T-cell (primary cell): ENCODE data around the gene LCN15. TPM values are rescaled to one million over a fixed set of nuclear protein-coding genes. Genes with fewer than 3 reads are reported as not detected.
A peak's percentile ranks its signal among the peaks of the same experiment; 100 is the strongest.

Source experiments
- ATAC-seq, 4 experiments: fragments of 200-7000 bp in 3 of 4; fragments of 150-1000 bp in 1 of 4; cut with Tn5 transposase; replicated peaks in 1 of 4; 1 replicate in 3 of 4; 2 replicates in 1 of 4; pipeline ENCODE4 v1.10.0; 2021; ENCODE audit warnings: moderate library complexity in 3 of 4, mild to moderate bottlenecking in 2 of 4, moderate number of reproducible peaks in 1 of 4
- CTCF ChIA-PET, 2 donors: fragments of 300-600 bp; sonication (Branson Sonifier 250); formaldehyde crosslinking; loops; one replicate each; lab custom pipeline; 2022; ENCODE audit warnings: antibody characterized with exemption in 2 of 2; lab: Charles Lee
- POLR2A ChIA-PET, 2 donors: fragments of 300-600 bp; sonication (Branson Sonifier 250); formaldehyde crosslinking; loops; one replicate each; lab custom pipeline; 2022; ENCODE audit warnings: antibody characterized with exemption in 2 of 2; lab: Charles Lee
- DNase-seq, 35 experiments: peaks; one replicate each; pipeline versions ENCODE4 v3.0.0 to v3.0.0-alpha.2; 2013 to 2023
- H3K27ac ChIP-seq: one replicate; pipeline ENCODE4 v1.5.1; 2013; ENCODE audit warnings: low read length
- H3K27me3 ChIP-seq, 2 experiments: replicated peaks in 1 of 2; 1 replicate in 1 of 2; 2 replicates in 1 of 2; pipeline versions ENCODE4 v1.6.1 to v1.7.0; 2013; ENCODE audit warnings: low read length in 1 of 2, mixed read lengths in 1 of 2; ENCODE audit not compliant: control insufficient read depth in 2 of 2, insufficient read depth in 2 of 2; ENCODE audit errors: extremely low read depth in 1 of 2
- H3K36me3 ChIP-seq, 2 donors: 1 replicate in 1 of 2; 2 replicates in 1 of 2; pipeline versions ENCODE4 v1.6.1 to v1.7.0; 2013; ENCODE audit warnings: low read length in 1 of 2; ENCODE audit not compliant: control insufficient read depth in 2 of 2, insufficient read depth in 1 of 2; ENCODE audit errors: extremely low read depth in 1 of 2
- H3K4me1 ChIP-seq, 2 experiments: 1 replicate in 1 of 2; 2 replicates in 1 of 2; pipeline versions ENCODE4 v1.6.1 to v1.7.0; 2013; ENCODE audit warnings: low read length in 2 of 2, mixed read lengths in 1 of 2; ENCODE audit not compliant: insufficient read depth in 2 of 2, control insufficient read depth in 1 of 2; ENCODE audit errors: extremely low read depth in 1 of 2
- H3K4me3 ChIP-seq, 2 donors: 1 replicate in 1 of 2; 2 replicates in 1 of 2; pipeline versions ENCODE4 v1.5.1 to v1.7.0; 2013; ENCODE audit warnings: mild to moderate bottlenecking in 2 of 2, low read length in 1 of 2, moderate library complexity in 1 of 2; ENCODE audit not compliant: control insufficient read depth in 1 of 2; ENCODE audit errors: extremely low read depth in 1 of 2
- H3K9me3 ChIP-seq: 2 replicates; pipeline ENCODE4 v1.7.0; 2013
- H3K27ac Mint-ChIP-seq, 2 donors: one replicate each; pipeline ENCODE4 v1.8.0; 2020 to 2021; ENCODE audit warnings: mild to moderate bottlenecking in 2 of 2, mixed read lengths in 2 of 2
- H3K27me3 Mint-ChIP-seq, 2 donors: one replicate each; pipeline ENCODE4 v1.8.0; 2021 to 2022; ENCODE audit warnings: mixed read lengths in 2 of 2
- H3K36me3 Mint-ChIP-seq: one replicate; pipeline ENCODE4 v1.8.0; 2021; ENCODE audit warnings: mixed read lengths
- H3K4me1 Mint-ChIP-seq, 3 donors: one replicate each; pipeline ENCODE4 v1.8.0; 2020 to 2022; ENCODE audit warnings: mixed read lengths in 3 of 3, mild to moderate bottlenecking in 1 of 3
- H3K4me3 Mint-ChIP-seq, 3 donors: one replicate each; pipeline ENCODE4 v1.8.0; 2020 to 2022; ENCODE audit warnings: mild to moderate bottlenecking in 3 of 3, mixed read lengths in 3 of 3, moderate library complexity in 3 of 3
- H3K9me3 Mint-ChIP-seq, 3 donors: one replicate each; pipeline ENCODE4 v1.8.0; 2020 to 2022; ENCODE audit warnings: mixed read lengths in 3 of 3
- WGBS: methylation state at CpG from one replicate; pipeline ENCODE4 v1.1.5; 2013; ENCODE audit warnings: missing lambda C conversion rate; ENCODE audit not compliant: insufficient coverage; 5-methylcytosine and 5-hydroxymethylcytosine counted together
- total RNA-seq, 35 experiments: library from RNA in 6 of 35; stranded (reverse) in 6 of 35; fragments of 120-200 nt in 1 of 35; gene quantifications; one replicate each; pipeline versions ENCODE4 v1.2.1 to v1.2.4 and lab custom pipeline; 2013 to 2026

Gene LCN15
- total RNA-seq, 5 donors from 2014 or later (not counting 1 experiment from before 2014, with no cell fraction given), result not detected

- no peak overlapping the region for H3K27ac ChIP-seq
- no peaks in the 10 kb centered on the region for H3K36me3 Mint-ChIP-seq
- H3K4me3 ChIP-seq, result no peak overlapping the region
- H3K9me3 Mint-ChIP-seq, result peaks cover 0 to 6% (median 0%) of the 10 kb centered on the region in 3 donors
- ChIA-PET CTCF (interaction anchor here (0.7 to 1.1 kb wide), 3 partner anchors 9 to 257 kb away, joined by 3 read pairs; no protein-coding TSS in a partner anchor), POLR2A (no interaction called here)
- H3K36me3 ChIP-seq, result no peaks in the 10 kb centered on the region
- no peak overlapping the region for H3K4me3 Mint-ChIP-seq
- H3K4me1 Mint-ChIP-seq, result no peaks in the 10 kb centered on the region
- WGBS, result 80% methylated on average over 11 of the region's 14 CpGs
- H3K27me3 Mint-ChIP-seq, result peaks cover 8 to 26% of the 10 kb centered on the region in 2 donors
- no peak overlapping the region for H3K27ac Mint-ChIP-seq
- DNase-seq, result no peak
- no peaks in the 10 kb centered on the region for H3K9me3 ChIP-seq
- H3K27me3 ChIP-seq, result peaks cover 0 to 34% of the 10 kb centered on the region in 2 experiments
- no peak for ATAC-seq
- H3K4me1 ChIP-seq, result no peaks in the 10 kb centered on the region
Observed at GRCh38 chr9:136777359-136777758, 13.0 kb upstream of the LCN15 start.

GRCh38 chr9:136776947-136777346, 12.6 kb upstream of the LCN15 start:
- no peaks in the 10 kb centered on the region for H3K4me1 Mint-ChIP-seq
- Histone ChIP-seq H3K27ac (no peak overlapping the region), H3K9me3 (no peaks in the 10 kb centered on the region), H3K4me3 (no peak overlapping the region), H3K36me3 (no peaks in the 10 kb centered on the region), H3K4me1 (no peaks in the 10 kb centered on the region), H3K27me3 (peaks cover 0 to 34% of the 10 kb centered on the region in 2 experiments)
- H3K27me3 Mint-ChIP-seq, result peaks cover 8 to 26% of the 10 kb centered on the region in 2 donors
- POLR2A ChIA-PET, result no interaction called here
- H3K9me3 Mint-ChIP-seq, result peaks cover 0 to 6% (median 0%) of the 10 kb centered on the region in 3 donors
- no peaks in the 10 kb centered on the region for H3K36me3 Mint-ChIP-seq
- CTCF ChIA-PET, result no interaction called here
- ATAC-seq (no peak), DNase-seq (no peak)
- H3K4me3 Mint-ChIP-seq, result no peak overlapping the region
- no CpG with 5 or more reads among the region's 7 CpGs for WGBS
- no peak overlapping the region for H3K27ac Mint-ChIP-seq

DNA sequence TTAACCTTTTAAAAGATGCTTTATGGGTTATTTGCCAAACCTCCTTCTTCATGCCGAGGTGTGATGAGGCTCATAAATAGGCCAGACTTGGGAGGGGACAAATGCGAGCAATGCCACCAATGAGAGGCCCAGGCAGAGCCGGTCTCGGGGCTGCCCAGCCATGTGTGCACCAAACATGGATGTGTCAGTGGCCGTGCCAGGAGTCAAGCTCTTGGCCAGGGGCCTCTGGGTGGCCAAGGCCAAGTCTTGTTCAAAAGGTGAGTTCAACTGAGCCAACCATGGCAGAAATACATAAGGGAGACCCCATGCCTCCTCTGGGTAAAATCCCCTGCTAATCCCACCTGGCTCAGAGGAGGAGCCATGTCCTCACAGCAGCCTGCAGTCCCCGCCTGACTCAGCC, 10.9 kb upstream of the LCN15 start:
- H3K36me3 Mint-ChIP-seq, result no peaks in the 10 kb centered on the region
- CTCF ChIA-PET, result no interaction called here

DNA sequence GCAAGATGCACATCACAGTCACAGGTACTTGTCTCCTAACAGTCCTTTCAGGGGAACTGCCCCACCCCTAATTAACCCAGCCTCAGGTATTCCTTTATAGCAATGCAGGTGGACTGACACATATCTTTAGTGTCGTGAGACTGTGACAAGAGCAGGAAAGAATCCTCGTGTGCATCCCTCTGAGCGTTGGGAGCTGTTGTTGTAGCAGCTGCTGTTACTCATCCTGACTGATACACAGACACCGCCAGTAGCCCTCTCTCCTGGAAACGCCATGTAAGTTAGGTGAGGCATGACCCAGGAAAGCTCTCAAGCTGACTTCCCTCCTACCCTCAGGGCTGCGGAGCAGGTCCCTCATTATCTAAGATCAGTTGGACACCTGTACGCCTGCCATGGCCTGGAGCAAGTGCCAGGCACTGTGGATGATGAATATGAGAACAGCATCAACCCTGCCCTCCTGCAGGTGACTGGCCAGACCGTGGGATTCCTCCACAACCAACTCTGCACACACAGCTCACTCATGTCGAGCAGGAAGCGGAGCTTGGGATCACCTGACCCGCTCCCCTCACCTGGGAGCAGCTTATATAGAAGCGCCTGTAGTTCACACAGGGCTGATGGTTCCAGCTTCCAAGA, 10.2 kb upstream of the LCN15 start:
- H3K4me1 ChIP-seq, result peaks cover 0 to 4% of the 10 kb centered on the region in 2 experiments
- Mint-ChIP-seq H3K27me3 (peaks cover 11 to 30% of the 10 kb centered on the region in 2 donors), H3K36me3 (no peaks in the 10 kb centered on the region), H3K27ac (no peak overlapping the region), H3K9me3 (peaks cover 0 to 6% (median 0%) of the 10 kb centered on the region in 3 donors), H3K4me3 (no peak overlapping the region), H3K4me1 (peaks cover 0 to 5% (median 2%) of the 10 kb centered on the region in 3 donors)
- POLR2A ChIA-PET, result no interaction called here
- no peaks in the 10 kb centered on the region for H3K36me3 ChIP-seq
- H3K9me3 ChIP-seq, result no peaks in the 10 kb centered on the region
- H3K4me3 ChIP-seq, result no peak overlapping the region
- CTCF ChIA-PET, result interaction anchor here in 1 of 2 donors (0.7 kb wide), 1 partner anchor 66 kb away, joined by 3 read pairs; no protein-coding TSS in a partner anchor
- peaks cover 0 to 34% of the 10 kb centered on the region in 2 experiments for H3K27me3 ChIP-seq
- 87% methylated on average over 8 of the region's 12 CpGs for WGBS
- H3K27ac ChIP-seq, result no peak overlapping the region
- no peak for ATAC-seq
- no peak for DNase-seq

More for the DNA sequence above, 10.9 kb upstream of the LCN15 start:
- Mint-ChIP-seq H3K9me3 (peaks cover 0 to 6% (median 0%) of the 10 kb centered on the region in 3 donors), H3K4me1 (no peaks in the 10 kb centered on the region), H3K27ac (no peak overlapping the region), H3K27me3 (peaks cover 8 to 29% of the 10 kb centered on the region in 2 donors), H3K4me3 (no peak overlapping the region)
- Histone ChIP-seq H3K4me1 (no peaks in the 10 kb centered on the region), H3K27me3 (peaks cover 0 to 34% of the 10 kb centered on the region in 2 experiments), H3K27ac (no peak overlapping the region), H3K4me3 (no peak overlapping the region), H3K36me3 (no peaks in the 10 kb centered on the region), H3K9me3 (no peaks in the 10 kb centered on the region)
- ATAC-seq, result no peak
- 95% methylated on average over 5 of the region's 6 CpGs for WGBS
- POLR2A ChIA-PET, result no interaction called here
- DNase-seq, result no peak

GRCh38 chr9:136773386-136774044, 9.2 kb upstream of the LCN15 start:
- peaks cover 8 to 24% of the 10 kb centered on the region in 2 donors for H3K27me3 Mint-ChIP-seq
- H3K4me1 Mint-ChIP-seq, result peaks cover 0 to 5% (median 2%) of the 10 kb centered on the region in 3 donors
- peak in 1 of 35 experiments; percentile 10 for DNase-seq
- peaks cover 0 to 31% of the 10 kb centered on the region in 2 experiments for H3K27me3 ChIP-seq
- peak; percentile 37 to 71 (median 44) for ATAC-seq
- no peak overlapping the region for H3K4me3 ChIP-seq
- 62% methylated on average over 5 of the region's 7 CpGs for WGBS
- H3K9me3 Mint-ChIP-seq, result peaks cover 0 to 6% (median 0%) of the 10 kb centered on the region in 3 donors
- H3K36me3 ChIP-seq, result no peaks in the 10 kb centered on the region
- H3K4me1 ChIP-seq, result peaks cover 0 to 4% of the 10 kb centered on the region in 2 experiments
- H3K36me3 Mint-ChIP-seq, result no peaks in the 10 kb centered on the region
- peak overlapping the region in 1 of 2 donors; percentile 39 for H3K27ac Mint-ChIP-seq
- ChIA-PET POLR2A (no interaction called here), CTCF (no interaction called here)
- H3K9me3 ChIP-seq, result no peaks in the 10 kb centered on the region
- no peak overlapping the region for H3K27ac ChIP-seq
- no peak overlapping the region for H3K4me3 Mint-ChIP-seq

- POLR2A ChIA-PET, result no interaction called here
- Histone ChIP-seq H3K4me1 (peaks cover 0 to 5% of the 10 kb centered on the region in 2 experiments), H3K27ac (no peak overlapping the region), H3K27me3 (peaks cover 0 to 28% of the 10 kb centered on the region in 2 experiments), H3K36me3 (no peaks in the 10 kb centered on the region), H3K4me3 (no peak overlapping the region), H3K9me3 (no peaks in the 10 kb centered on the region)
- Mint-ChIP-seq H3K4me1 (peaks cover 2 to 7% (median 7%) of the 10 kb centered on the region in 3 donors), H3K36me3 (no peaks in the 10 kb centered on the region), H3K9me3 (peaks cover 0 to 6% (median 0%) of the 10 kb centered on the region in 3 donors), H3K4me3 (no peak overlapping the region), H3K27ac (no peak overlapping the region), H3K27me3 (peaks cover 6 to 17% of the 10 kb centered on the region in 2 donors)
- DNase-seq (no peak), ATAC-seq (no peak)
- CTCF ChIA-PET, result interaction anchor here in 1 of 2 donors (0.7 kb wide), 1 partner anchor 12 kb away, joined by 4 read pairs; no protein-coding TSS in a partner anchor
- no CpG with 5 or more reads among the region's 3 CpGs for WGBS
Observed at GRCh38 chr9:136771907-136772415, 7.6 kb upstream of the LCN15 start.
